Measurements from ENCODE around the gene BRIP1. TPM values are rescaled to one million over a fixed set of nuclear protein-coding genes. Genes with fewer than 3 reads are reported as not detected.

The BRIP1 gene
- polyA plus RNA-seq, 2 of the 4 experiments (the other 2 are of a cell fraction): 8.0 to 11.5 TPM

GRCh38 chr17:61849674-61850073 lies 13.7 kb downstream of the BRIP1 start:
- H3K4me1 ChIP-seq: no peaks in the 10 kb centered on the region
- ATAC-seq (no peak), FAIRE-seq (no peak), DNase-seq (ENCODE audit: low read depth in 1 of 2, low spot score in 1 of 2) (no peak)
- no peak overlapping the region for H3K4me2 ChIP-seq
- no peak for TF ChIP-seq MAZ (IDR thresholded peaks at IDR 0.05; ENCODE audit: borderline replicate concordance, low read depth, low read length)
- TF ChIP-seq CTCF (IDR thresholded peaks at IDR 0.05): no peak
- no peak for TF ChIP-seq FOSL2 (IDR thresholded peaks at IDR 0.05)
- no peak for TF ChIP-seq FOSL2 (CRISPR knock-in tag; IDR thresholded peaks at IDR 0.05)
- TF ChIP-seq HES2 (IDR thresholded peaks at IDR 0.05): no peak
- no peak overlapping the region for H3K27ac ChIP-seq
- no peaks in the 10 kb centered on the region for H3K9me3 ChIP-seq
- CTCF ChIA-PET: no interaction called here
- POLR2A ChIA-PET: no interaction called here
- H3K4me3 ChIP-seq: no peak overlapping the region

GRCh38 chr17:61848896-61849295 lies 14.4 kb downstream of the BRIP1 start:
- H3K27ac ChIP-seq: no peak overlapping the region

GRCh38 chr17:61848247-61848646 lies 15.1 kb downstream of the BRIP1 start:
- TF ChIP-seq POLR2A (IDR thresholded peaks at IDR 0.05; ENCODE audit: low read length) (no peak), MAFK (IDR thresholded peaks at IDR 0.05; ENCODE audit: partially characterized antibody) (no peak), NR3C1 (IDR thresholded peaks at IDR 0.05) (no peak), CBX2 (IDR thresholded peaks at IDR 0.05; ENCODE audit: borderline replicate concordance, low read depth) (no peak), KDM1A (IDR thresholded peaks at IDR 0.05; ENCODE audit: low read depth) (no peak), HOXA7 (CRISPR knock-in tag; IDR thresholded peaks at IDR 0.05) (no peak), E2F6 (IDR thresholded peaks at IDR 0.05; ENCODE audit: borderline replicate concordance, low read depth) (no peak), ZC3H11A (IDR thresholded peaks at IDR 0.05) (no peak), PBX3 (IDR thresholded peaks at IDR 0.05) (no peak), BCL3 (IDR thresholded peaks at IDR 0.05) (no peak), SREBF2 (IDR thresholded peaks at IDR 0.05) (no peak), RCOR1 (IDR thresholded peaks at IDR 0.05; ENCODE audit: low read depth, low read length) (no peak), NPAS2 (CRISPR knock-in tag; IDR thresholded peaks at IDR 0.05; ENCODE audit: borderline replicate concordance) (no peak)
- 83% methylated on average over 2 of the region's 2 CpGs for WGBS (ENCODE audit: missing lambda C conversion rate)
- H3K4me3 ChIP-seq: no peak overlapping the region
- DNase-seq (ENCODE audit: low read depth in 1 of 2, low spot score in 1 of 2) (no peak), FAIRE-seq (no peak), ATAC-seq (no peak)
- no peak overlapping the region for H3K4me2 ChIP-seq
- H3K27ac ChIP-seq: no peak overlapping the region
- ChIA-PET POLR2A (no interaction called here), CTCF (interaction anchor here (0.6 kb wide), 1 partner anchor 53 kb away, joined by 3 read pairs; no protein-coding TSS in a partner anchor)
- H3K4me1 ChIP-seq: no peaks in the 10 kb centered on the region
- H3K9me3 ChIP-seq: no peaks in the 10 kb centered on the region

More at GRCh38 chr17:61848896-61849295, 14.4 kb downstream of the BRIP1 start:
- POLR2A ChIA-PET: no interaction called here
- Histone ChIP-seq H3K4me1 (no peaks in the 10 kb centered on the region), H3K4me2 (no peak overlapping the region), H3K4me3 (no peak overlapping the region), H3K9me3 (no peaks in the 10 kb centered on the region)
- 84% methylated on average over 2 of the region's 2 CpGs for WGBS (ENCODE audit: missing lambda C conversion rate)
- FAIRE-seq: no peak
- DNase-seq (ENCODE audit: low read depth in 1 of 2, low spot score in 1 of 2): no peak
- TF ChIP-seq FOSL2 (IDR thresholded peaks at IDR 0.05) (no peak), FOSL2 (CRISPR knock-in tag; IDR thresholded peaks at IDR 0.05) (no peak), ZC3H11A (IDR thresholded peaks at IDR 0.05) (no peak; the same call in 1 of the 2 replicates), RAD21 (conservative IDR thresholded peaks at IDR 0.05 in 1 of 2, IDR thresholded peaks at IDR 0.05 in 1 of 2) (no peak), CEBPB (IDR thresholded peaks at IDR 0.05) (no peak), CHD4 (IDR thresholded peaks at IDR 0.05; ENCODE audit: borderline replicate concordance) (no peak), GATA3 (IDR thresholded peaks at IDR 0.05; ENCODE audit: borderline replicate concordance) (no peak), KDM1A (IDR thresholded peaks at IDR 0.05; ENCODE audit: low read depth) (no peak), HDAC2 (IDR thresholded peaks at IDR 0.05) (no peak), FOXS1 (CRISPR knock-in tag; IDR thresholded peaks at IDR 0.05) (no peak)
- ATAC-seq: no peak
- CTCF ChIA-PET: no interaction called here
